OCI-LY1 (cell line): ENCODE results near the gene TMEM164.

Source experiments
- CTCF ChIP-seq: fragments of 200-600 bp; sonication (generic), shearing (Covaris generic); IDR thresholded peaks from 2 replicates; pipeline ENCODE4 v1.5.1; 2017; ENCODE audit warnings: mild to moderate bottlenecking, antibody characterized with exemption, low read length, moderate library complexity, mixed read lengths
- EZH2 ChIP-seq: fragments of 200-600 bp; sonication (generic), shearing (Covaris generic); IDR thresholded peaks from 2 replicates; pipeline ENCODE4 v1.8.0; 2017; ENCODE audit warnings: borderline replicate concordance, mixed run types, mild to moderate bottlenecking, antibody characterized with exemption, low read length, moderate library complexity, mixed read lengths

GRCh38 chrX:110120025-110120424 is 117.1 kb downstream of the TMEM164 start:
- TF ChIP-seq CTCF (no peak), EZH2 (no peak)
